GM12878 (cell line): Measurements from ENCODE around the gene TTC23. TPM values are rescaled to one million over a fixed set of nuclear protein-coding genes. Genes with fewer than 3 reads are reported as not detected.

Experiments used
- ATAC-seq: fragments of 200-7000 bp; cut with Tn5 transposase; 3 replicates; pipeline ENCODE4 v1.9.1; 2020; ENCODE audit warnings: mild to moderate bottlenecking, moderate library complexity
- Bru-seq: library from RNA; stranded (reverse); fragments of 400-500 nt; gene quantifications from one replicate; lab custom pipeline; 2021; lab: Mats Ljungman, UMichigan
- BruChase-seq, 2 experiments: library from RNA; stranded (reverse); fragments of 400-500 nt; gene quantifications; one replicate each; lab custom pipeline; 2021; lab: Mats Ljungman, UMichigan
- BruUV-seq: library from RNA; stranded (reverse); fragments of 400-500 nt; replicated peaks from 2 replicates; lab custom pipeline; 2021; lab: Mats Ljungman, UMichigan
- CTCF ChIA-PET: fragments of 300-600 bp; sonication (Branson Sonifier 250); formaldehyde crosslinking; extraction: SDS; loops from one replicate; lab custom pipeline; 2021; ENCODE audit warnings: inconsistent platforms; lab: Yijun Ruan, JAX
- POLR2A ChIA-PET: fragments of 350-600 bp; formaldehyde crosslinking; extraction: SDS; loops from one replicate; lab custom pipeline; 2021; ENCODE audit warnings: inconsistent platforms; lab: Charles Lee
- RAD21 ChIA-PET: fragments of 300-600 bp; sonication (Branson Sonifier 250); formaldehyde crosslinking; loops from one replicate; lab custom pipeline; 2023; ENCODE audit warnings: antibody characterized with exemption; ENCODE audit not compliant: unreplicated experiment; lab: Charles Lee
- SMC1A ChIA-PET: fragments of 300-600 bp; sonication (Branson Sonifier 250); formaldehyde crosslinking; loops from one replicate; lab custom pipeline; 2023; ENCODE audit not compliant: unreplicated experiment, uncharacterized antibody; lab: Charles Lee
- DNase-seq: peaks from one replicate; pipeline ENCODE4 v3.0.0-alpha.2; 2011; ENCODE audit warnings: low read depth, low spot score
- FAIRE-seq: peaks from 3 replicates; lab custom pipeline; 2011; peaks lifted over from hg19 to GRCh38; lab: Jason Lieb, UNC
- H2AFZ ChIP-seq: 2 replicates; pipeline ENCODE4 v1.6.0; 2011; ENCODE audit warnings: low read depth, low read length, control low read depth; ENCODE audit not compliant: control insufficient read depth
- H3K27ac ChIP-seq: 2 replicates; pipeline ENCODE4 v1.5.1; 2011; ENCODE audit warnings: control low read depth; ENCODE audit not compliant: control insufficient read depth, insufficient read depth
- H3K27me3 ChIP-seq, 2 experiments: replicated peaks in 1 of 2; 2 replicates each; pipeline versions ENCODE4 v1.6.0 to v1.6.1; 2011; ENCODE audit warnings: low read length in 1 of 2; ENCODE audit not compliant: control insufficient read depth in 2 of 2, insufficient read depth in 2 of 2
- H3K36me3 ChIP-seq, 2 experiments: 2 replicates each; pipeline ENCODE4 v1.5.1; 2011; ENCODE audit warnings: low read length in 1 of 2; ENCODE audit not compliant: control insufficient read depth in 2 of 2, insufficient read depth in 2 of 2
- H3K4me1 ChIP-seq: 2 replicates; pipeline ENCODE4 v1.6.1; 2011; ENCODE audit warnings: mild to moderate bottlenecking, low read length, moderate library complexity, mixed read lengths; ENCODE audit not compliant: control insufficient read depth, insufficient read depth
- H3K4me2 ChIP-seq: 2 replicates; pipeline ENCODE4 v1.6.0; 2011; ENCODE audit warnings: control low read depth; ENCODE audit not compliant: control insufficient read depth, insufficient read depth
- H3K4me3 ChIP-seq: fragments of 200-600 bp; sonication (generic); 2 replicates; pipeline ENCODE4 v1.5.1; 2016
- H3K79me2 ChIP-seq: 2 replicates; pipeline ENCODE4 v1.6.0; 2011; ENCODE audit warnings: low read length; ENCODE audit not compliant: control insufficient read depth, insufficient read depth
- H3K9ac ChIP-seq: 2 replicates; pipeline ENCODE4 v1.8.0; 2011; ENCODE audit warnings: low read length, control low read depth, mixed read lengths; ENCODE audit not compliant: control insufficient read depth, insufficient read depth
- H3K9me3 ChIP-seq: replicated peaks from 3 replicates; pipeline ENCODE4 v1.5.1; 2011; ENCODE audit warnings: mild to moderate bottlenecking, low read length; ENCODE audit not compliant: control insufficient read depth, insufficient read depth
- H4K20me1 ChIP-seq: 2 replicates; pipeline ENCODE4 v1.6.0; 2011; ENCODE audit not compliant: control insufficient read depth, insufficient read depth
- MTA2 ChIP-seq: fragments of 450-650 bp; IDR thresholded peaks from 2 replicates; pipeline ENCODE4 v1.6.1; 2016; ENCODE audit warnings: low read depth, mild to moderate bottlenecking, moderate library complexity
- NFYA ChIP-seq: IDR thresholded peaks from 2 replicates; pipeline ENCODE4 v1.6.1; 2011; ENCODE audit warnings: low read depth, mild to moderate bottlenecking, low read length, improper control_type of control experiment, borderline replicate concordance
- NKRF ChIP-seq: fragments of 450-650 bp; conservative IDR thresholded peaks from 2 replicates; pipeline ENCODE4 v1.6.1; 2017; ENCODE audit warnings: mild to moderate bottlenecking, moderate library complexity
- PBX3 ChIP-seq: IDR thresholded peaks from 2 replicates; pipeline ENCODE4 v1.6.1; 2011; ENCODE audit warnings: mild to moderate bottlenecking, low read depth, low read length, moderate library complexity; ENCODE audit not compliant: insufficient replicate concordance
- SIN3A ChIP-seq: IDR thresholded peaks from 2 replicates; pipeline ENCODE4 v1.6.1; 2012; ENCODE audit warnings: low read depth, low read length, improper control_type of control experiment
- USF1 ChIP-seq: IDR thresholded peaks from 2 replicates; pipeline ENCODE4 v1.6.1; 2011; ENCODE audit warnings: borderline replicate concordance, low read depth, mild to moderate bottlenecking, moderate library complexity, mixed read lengths, low read length; ENCODE audit not compliant: insufficient read depth; ENCODE audit errors: extremely low read length
- YBX1 ChIP-seq: fragments of 450-650 bp; IDR thresholded peaks from 2 replicates; pipeline ENCODE4 v1.6.1; 2016; ENCODE audit warnings: antibody characterized with exemption
- ZBTB33 ChIP-seq: fragments of 450-650 bp; IDR thresholded peaks from 2 replicates; pipeline ENCODE4 v1.6.1; 2017; ENCODE audit warnings: mild to moderate bottlenecking
- ZNF622 ChIP-seq: fragments of 450-650 bp; IDR thresholded peaks from 2 replicates; pipeline ENCODE4 v1.6.1; 2017; ENCODE audit warnings: mild to moderate bottlenecking, inconsistent platforms
- WGBS: methylation state at CpG from one replicate; pipeline ENCODE4 v1.1.6; 2016; ENCODE audit warnings: low lambda C conversion rate; ENCODE audit not compliant: insufficient replicate concordance, insufficient coverage; ENCODE audit errors: missing lambda C conversion rate; 5-methylcytosine and 5-hydroxymethylcytosine counted together
- in situ Hi-C: fragments of 300-500 bp; cut with MboI; formaldehyde crosslinking; loops from 9 replicates; pipeline ENCODE4 v1.14.3; 2018; ENCODE audit warnings: mixed read lengths
- intact Hi-C: fragments of 100-400 bp; cut with micrococcal nuclease; formaldehyde crosslinking; loops from one replicate; pipeline ENCODE4 v1.14.2; 2022; ENCODE audit not compliant: unreplicated experiment
- long read RNA-seq, 2 experiments: library from polyadenylated mRNA; unstranded; transcript quantifications; one replicate each; pipeline ENCODE4 v2.0.0, GENCODE V29; 2019 to 2020
- polyA minus RNA-seq, 3 experiments: library from RNA; depleted of rRNA, polyadenylated mRNA; stranded (reverse); fragments of >200 nt; gene quantifications; 2 replicates each; pipeline ENCODE4 v1.2.3, GENCODE V29; 2011
- polyA plus RNA-seq, 11 experiments: library from polyadenylated mRNA; depleted of rRNA in 4 of 11; unstranded in 6 of 11; stranded (reverse) in 5 of 11; fragments of >200 nt; fragmentation: Nextera tagmentation in 4 of 11; fragmentation: Illumina TruSeq in 1 of 11; extraction: Ambion mirVana in 4 of 11; extraction: Trizol in 1 of 11; gene quantifications; 1 replicate in 1 of 11; 2 replicates in 10 of 11; pipeline versions ENCODE4 v1.2.1 to v1.2.3, GENCODE V29; 2011 to 2016; ENCODE audit warnings: inconsistent platforms in 2 of 11, missing spikeins in 2 of 11, low read depth in 1 of 11
- total RNA-seq, 4 experiments: library from RNA; depleted of rRNA in 3 of 4; stranded (reverse); fragments of >200 nt in 3 of 4; fragmentation: Illumina TruSeq in 1 of 4; extraction: Trizol in 1 of 4; gene quantifications; 2 replicates each; pipeline versions ENCODE4 v1.2.1 to v1.2.3, GENCODE V29; 2013 to 2021

Gene TTC23
- 30.8 and 33.5 TPM in 2 replicates for total RNA-seq (2013; cell fraction: nucleolus; rRNA removed)
- 6.8 and 7.5 TPM in 2 replicates for total RNA-seq (2014; rRNA removed)
- total RNA-seq (2014; rRNA removed; fragmentation: Illumina TruSeq; extraction: Trizol) = 9.0 and 9.7 TPM in 2 replicates
- 7.8 and 8.0 TPM in 2 replicates for total RNA-seq (2021)
- polyA plus RNA-seq (2011; ENCODE audit: low read depth) = 4.6 TPM
- 2.7 and 3.3 TPM in 2 replicates for polyA plus RNA-seq (2011; rRNA removed)
- polyA plus RNA-seq (2011; cell fraction: cytosol; rRNA removed) = 2.4 and 4.6 TPM in 2 replicates
- polyA plus RNA-seq (2011; cell fraction: nucleus; rRNA removed) = 5.5 and 7.3 TPM in 2 replicates
- 4.9 TPM in 2 replicates for polyA plus RNA-seq (2012)
- polyA plus RNA-seq (2014; fragmentation: Illumina TruSeq; extraction: Trizol) = 6.8 and 9.7 TPM in 2 replicates
- polyA plus RNA-seq (2014; fragmentation: Nextera tagmentation; extraction: Ambion mirVana) = 1 to 10 TPM; 1.2 to 1.4 TPM
- polyA plus RNA-seq (2014; rRNA removed) = 3.6 and 4.0 TPM in 2 replicates
- 1 to 10 TPM; 6.2 to 7.2 TPM for polyA plus RNA-seq (2016; fragmentation: Nextera tagmentation; extraction: Ambion mirVana)
- polyA minus RNA-seq (2011; rRNA and poly(A)+ RNA removed) = 6.5 and 10.0 TPM in 2 replicates
- polyA minus RNA-seq (2011; cell fraction: cytosol; rRNA and poly(A)+ RNA removed) = 2.1 and 3.7 TPM in 2 replicates
- 6.3 and 8.1 TPM in 2 replicates for polyA minus RNA-seq (2011; cell fraction: nucleus; rRNA and poly(A)+ RNA removed)
- Bru-seq, nascent RNA = percentile 57 among the genes with signal in this experiment
- percentile 51 among the genes with signal in this experiment for BruChase-seq, experiment 1, labeled RNA remaining after a 6-hour chase
- BruChase-seq, experiment 2, labeled RNA remaining after a 2-hour chase = percentile 50 among the genes with signal in this experiment
- long read RNA-seq, experiment 1, partial matches to known transcripts = 0 of 3 reads
- long read RNA-seq, experiment 1, other reads (novel, unspliced or antisense) = 3 of 3 reads
- long read RNA-seq, experiment 2, partial matches to known transcripts = 2 of 12 reads
- long read RNA-seq, experiment 2, other reads (novel, unspliced or antisense) = 9 of 12 reads

- POLR2A ChIA-PET = interaction anchor here (0.6 kb wide), 1 partner anchor 9 kb away, joined by 3 read pairs; no protein-coding TSS in a partner anchor
- FAIRE-seq (no peak), ATAC-seq (0 out of 3 replicates have a peak, but pooled peaks have one; percentile 5), DNase-seq (no peak)
- CTCF ChIA-PET = interaction anchor here (0.6 kb wide), 1 partner anchor 332 kb away, joined by 3 read pairs; no protein-coding TSS in a partner anchor
- H3K4me1 ChIP-seq = peaks cover 11% of the 10 kb centered on the region
- no peaks in the 10 kb centered on the region for H3K27me3 ChIP-seq
- 36% methylated on average over 14 of the region's 14 CpGs for WGBS
- H3K9ac ChIP-seq = peak within 1 kb of the TSS; percentile 84
- SMC1A ChIA-PET = interaction anchor here (1.2 kb wide), 1 partner anchor 8 kb away, joined by 3 read pairs; no protein-coding TSS in a partner anchor
- H3K9me3 ChIP-seq = no peaks in the 10 kb centered on the region
- H4K20me1 ChIP-seq = no peaks in the 10 kb centered on the region
- no peaks in the 10 kb centered on the region for H3K36me3 ChIP-seq
- RAD21 ChIA-PET = no interaction called here
- H2AFZ ChIP-seq = peak within 1 kb of the TSS; percentile 74
- no TSS peak for BruUV-seq
- peak within 1 kb of the TSS; percentile 76 for H3K4me3 ChIP-seq
- H3K27ac ChIP-seq = peak within 1 kb of the TSS; percentile 84
- intact Hi-C loops (no loop called here), in situ Hi-C loops (no loop called here)
- peaks cover 31% of the 10 kb centered on the region for H3K79me2 ChIP-seq
- H3K4me2 ChIP-seq = peak within 1 kb of the TSS; percentile 44
- TF ChIP-seq YBX1 (no peak), NFYA (no peak), NKRF (no peak), ZBTB33 (no peak), USF1 (no peak), ZNF622 (no peak), PBX3 (no peak), SIN3A (no peak), MTA2 (no peak)
Measured at GRCh38 chr15:99249270-99249841, at the start of gene TTC23. Gene TTC23, minus strand, starts transcription at chr15:99249581. Its CDS starts 20,869 bp downstream, at chr15:99228712.
